Neuronal stem cell (in vitro differentiated cells): ENCODE data around the gene SEL1L3.

ENCODE experiments used
- DNase-seq: peaks from one replicate; pipeline ENCODE4 v3.0.0-alpha.2; 2013; ENCODE audit warnings: low spot score
- H2AFZ ChIP-seq: one replicate; pipeline ENCODE4 v1.6.1; 2013; ENCODE audit warnings: mild to moderate bottlenecking, low read length, inconsistent platforms
- H2AK5ac ChIP-seq: 2 replicates; pipeline ENCODE4 v1.6.1; 2013; ENCODE audit warnings: low read depth, mild to moderate bottlenecking, inconsistent platforms, low read length, moderate library complexity, mixed read lengths
- H2BK120ac ChIP-seq: 2 replicates; pipeline ENCODE4 v1.6.1; 2013; ENCODE audit warnings: low read depth, mild to moderate bottlenecking, inconsistent platforms, low read length, moderate library complexity, mixed read lengths
- H2BK12ac ChIP-seq: one replicate; pipeline ENCODE4 v1.6.1; 2013; ENCODE audit warnings: low read length, inconsistent platforms
- H2BK15ac ChIP-seq: 2 replicates; pipeline ENCODE4 v1.6.1; 2013; ENCODE audit warnings: mild to moderate bottlenecking, low read length, inconsistent platforms, mixed read lengths
- H2BK5ac ChIP-seq: one replicate; pipeline ENCODE4 v1.6.1; 2013; ENCODE audit warnings: inconsistent platforms, mild to moderate bottlenecking, low read length, moderate library complexity
- H3K14ac ChIP-seq: one replicate; pipeline ENCODE4 v1.6.1; 2013; ENCODE audit warnings: low read length, inconsistent platforms
- H3K18ac ChIP-seq: 2 replicates; pipeline ENCODE4 v1.6.1; 2013; ENCODE audit warnings: low read length, inconsistent platforms
- H3K23ac ChIP-seq: 2 replicates; pipeline ENCODE4 v1.6.1; 2013; ENCODE audit warnings: low read depth, mild to moderate bottlenecking, mixed read lengths, low read length, inconsistent platforms; ENCODE audit not compliant: poor library complexity
- H3K27ac ChIP-seq: replicated peaks from 3 replicates; pipeline ENCODE4 v1.5.1; 2013; ENCODE audit warnings: low read length, inconsistent platforms
- H3K27me3 ChIP-seq, 3 experiments: 2 replicates each; pipeline ENCODE4 v1.6.1; 2013; ENCODE audit warnings: low read length in 3 of 3, mild to moderate bottlenecking in 2 of 3, inconsistent platforms in 1 of 3, low read depth in 1 of 3, mixed read lengths in 1 of 3, moderate library complexity in 1 of 3; ENCODE audit not compliant: control insufficient read depth in 3 of 3, insufficient read depth in 3 of 3
- H3K36me3 ChIP-seq, 2 donors: replicated peaks in 1 of 2; 2 replicates each; pipeline ENCODE4 v1.6.1; 2013; ENCODE audit warnings: low read length in 2 of 2; ENCODE audit not compliant: control insufficient read depth in 2 of 2, insufficient read depth in 2 of 2
- H3K4ac ChIP-seq: 2 replicates; pipeline ENCODE4 v1.6.1; 2013; ENCODE audit warnings: inconsistent platforms, mild to moderate bottlenecking, low read length, moderate library complexity
- H3K4me1 ChIP-seq, 2 donors: 1 replicate in 1 of 2; 2 replicates in 1 of 2; pipeline ENCODE4 v1.6.1; 2013; ENCODE audit warnings: low read length in 2 of 2, low read depth in 1 of 2; ENCODE audit not compliant: control insufficient read depth in 2 of 2, insufficient read depth in 1 of 2
- H3K4me2 ChIP-seq: one replicate; pipeline ENCODE4 v1.6.1; 2013; ENCODE audit warnings: mild to moderate bottlenecking, low read length, inconsistent platforms; ENCODE audit not compliant: insufficient read depth, poor library complexity, severe bottlenecking
- H3K4me3 ChIP-seq, 2 donors: 2 replicates each; pipeline ENCODE4 v1.5.1; 2013; ENCODE audit warnings: low read length in 2 of 2, mild to moderate bottlenecking in 2 of 2, inconsistent platforms in 1 of 2, moderate library complexity in 1 of 2
- H3K79me1 ChIP-seq: one replicate; pipeline ENCODE4 v1.6.1; 2013; ENCODE audit warnings: low read depth, mild to moderate bottlenecking, inconsistent platforms, low read length, moderate library complexity
- H3K9ac ChIP-seq: one replicate; pipeline ENCODE4 v1.6.1; 2013; ENCODE audit warnings: mild to moderate bottlenecking, low read depth, low read length, inconsistent platforms; ENCODE audit not compliant: poor library complexity
- H3K9me3 ChIP-seq, 2 donors: replicated peaks in 1 of 2; 2 replicates each; pipeline versions ENCODE3 to v1.6.1; 2013; ENCODE audit warnings: low read length in 2 of 2, mild to moderate bottlenecking in 2 of 2, inconsistent platforms in 1 of 2, low read depth in 1 of 2, mixed read lengths in 1 of 2, moderate library complexity in 1 of 2; ENCODE audit not compliant: control insufficient read depth in 2 of 2, insufficient read depth in 1 of 2
- H4K8ac ChIP-seq: one replicate; pipeline ENCODE4 v1.6.1; 2013; ENCODE audit warnings: low read depth, mild to moderate bottlenecking, inconsistent platforms, low read length, moderate library complexity
- H4K91ac ChIP-seq: one replicate; pipeline ENCODE4 v1.6.1; 2013; ENCODE audit warnings: low read length, low read depth, mild to moderate bottlenecking, inconsistent platforms; ENCODE audit not compliant: poor library complexity
- WGBS, 2 donors: extraction: QIAGEN DNeasy Blood & Tissue Kit; methylation state at CpG; one replicate each; pipeline ENCODE4 v1.1.7; 2013; ENCODE audit warnings: missing lambda C conversion rate in 2 of 2, mixed read lengths in 1 of 2; ENCODE audit not compliant: insufficient read length in 2 of 2, insufficient replicate concordance in 1 of 2; ENCODE audit errors: extremely low coverage in 2 of 2; 5-methylcytosine and 5-hydroxymethylcytosine counted together

Gene SEL1L3

GRCh38 chr4:25755911-25756310 lies 106.9 kb downstream of the SEL1L3 start:
- H3K4me3 ChIP-seq: no peak overlapping the region
- no peak overlapping the region for H3K23ac ChIP-seq
- no peak overlapping the region for H3K18ac ChIP-seq
- no peak overlapping the region for H3K4me2 ChIP-seq
- no peak overlapping the region for H2AFZ ChIP-seq
- H3K4me1 ChIP-seq: peaks cover 0 to 1% of the 10 kb centered on the region in 2 donors
- no peaks in the 10 kb centered on the region for H3K27me3 ChIP-seq
- peaks cover 0 to 6% of the 10 kb centered on the region in 2 donors for H3K36me3 ChIP-seq
- no peak overlapping the region for H3K27ac ChIP-seq
- no peak overlapping the region for H2BK15ac ChIP-seq
- no peak overlapping the region for H3K9ac ChIP-seq
- no peak overlapping the region for H4K8ac ChIP-seq
- H2BK5ac ChIP-seq: no peak overlapping the region
- no CpG with 5 or more reads among the region's 9 CpGs for WGBS, 2 donors
- H3K9me3 ChIP-seq: no peaks in the 10 kb centered on the region
- H3K14ac ChIP-seq: no peak overlapping the region
- H3K4ac ChIP-seq: no peak overlapping the region
- H2AK5ac ChIP-seq: no peak overlapping the region
- no peaks in the 10 kb centered on the region for H3K79me1 ChIP-seq
- DNase-seq: no peak
- no peak overlapping the region for H2BK12ac ChIP-seq
- no peak overlapping the region for H2BK120ac ChIP-seq
- no peak overlapping the region for H4K91ac ChIP-seq

- no peak for DNase-seq
- no peak overlapping the region for H3K4me2 ChIP-seq
- H2BK15ac ChIP-seq: no peak overlapping the region
- no peak overlapping the region for H2AK5ac ChIP-seq
- H3K9ac ChIP-seq: no peak overlapping the region
- no peak overlapping the region for H2AFZ ChIP-seq
- no peak overlapping the region for H3K4me3 ChIP-seq
- H3K18ac ChIP-seq: no peak overlapping the region
- H3K4ac ChIP-seq: no peak overlapping the region
- no peak overlapping the region for H4K91ac ChIP-seq
- H3K36me3 ChIP-seq: peaks cover 0 to 5% of the 10 kb centered on the region in 2 donors
- peaks cover 0 to 1% of the 10 kb centered on the region in 2 donors for H3K4me1 ChIP-seq
- no peaks in the 10 kb centered on the region for H3K9me3 ChIP-seq
- no peak overlapping the region for H3K27ac ChIP-seq
- no peak overlapping the region for H2BK5ac ChIP-seq
- no peaks in the 10 kb centered on the region for H3K79me1 ChIP-seq
- no peak overlapping the region for H3K23ac ChIP-seq
- no peak overlapping the region for H3K14ac ChIP-seq
- H2BK12ac ChIP-seq: no peak overlapping the region
- H2BK120ac ChIP-seq: no peak overlapping the region
- no CpG with 5 or more reads among the region's 5 CpGs for whole genome bisulfite sequencing, 2 donors
- no peak overlapping the region for H4K8ac ChIP-seq
- H3K27me3 ChIP-seq: no peaks in the 10 kb centered on the region
Measured at GRCh38 chr4:25753239-25753638, 109.5 kb downstream of the SEL1L3 start.

DNA sequence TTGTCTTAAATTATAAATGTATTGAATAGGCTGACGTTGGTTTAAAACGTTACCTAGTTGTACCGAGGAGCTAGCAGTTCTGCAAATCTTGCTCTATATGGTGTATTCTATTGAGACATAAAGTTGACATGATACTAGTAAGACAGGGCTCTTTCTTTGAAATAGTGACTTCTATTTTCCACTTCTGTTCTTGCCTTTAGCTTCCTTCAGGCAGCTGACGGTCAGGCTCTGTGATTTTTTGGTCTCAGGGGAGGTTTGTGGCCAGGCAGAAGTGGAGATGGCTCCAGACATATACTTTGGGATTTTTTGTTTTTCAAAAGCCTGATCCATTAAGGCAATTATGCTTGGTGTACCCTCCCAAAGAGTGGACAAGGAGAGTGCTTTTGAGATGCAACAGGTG lies 111.9 kb downstream of the SEL1L3 start:
- no CpG with 5 or more reads among the region's 4 CpGs for WGBS, 2 donors
- Histone ChIP-seq H2BK5ac (no peak overlapping the region), H3K27me3 (no peaks in the 10 kb centered on the region), H4K91ac (no peak overlapping the region), H3K4me3 (no peak overlapping the region), H3K4ac (no peak overlapping the region), H2BK120ac (no peak overlapping the region), H4K8ac (no peak overlapping the region), H3K23ac (no peak overlapping the region), H2BK15ac (peak overlapping the region; percentile 35), H2AFZ (no peak overlapping the region), H3K14ac (no peak overlapping the region), H2BK12ac (no peak overlapping the region), H3K9me3 (no peaks in the 10 kb centered on the region), H3K36me3 (peaks cover 0 to 4% of the 10 kb centered on the region in 2 donors), H3K9ac (no peak overlapping the region), H3K79me1 (no peaks in the 10 kb centered on the region), H2AK5ac (no peak overlapping the region), H3K27ac (no peak overlapping the region), H3K4me2 (no peak overlapping the region), H3K18ac (no peak overlapping the region), H3K4me1 (peaks cover 0 to under 1% of the 10 kb centered on the region in 2 donors)
- no peak for DNase-seq

GRCh38 chr4:25749150-25749794 lies 113.5 kb downstream of the SEL1L3 start:
- no peak overlapping the region for H2AFZ ChIP-seq
- no peaks in the 10 kb centered on the region for H3K9me3 ChIP-seq
- no peak overlapping the region for H3K4me2 ChIP-seq
- H3K4ac ChIP-seq: no peak overlapping the region
- H3K79me1 ChIP-seq: no peaks in the 10 kb centered on the region
- no peak for DNase-seq
- H3K36me3 ChIP-seq: peaks cover 0 to 3% of the 10 kb centered on the region in 2 donors
- H3K4me3 ChIP-seq: no peak overlapping the region
- H2BK5ac ChIP-seq: no peak overlapping the region
- H3K4me1 ChIP-seq: no peaks in the 10 kb centered on the region
- H2BK12ac ChIP-seq: no peak overlapping the region
- WGBS, 2 donors: no CpG with 5 or more reads among the region's 5 CpGs
- no peak overlapping the region for H3K9ac ChIP-seq
- H4K91ac ChIP-seq: no peak overlapping the region
- H4K8ac ChIP-seq: no peak overlapping the region
- no peak overlapping the region for H2BK120ac ChIP-seq
- no peak overlapping the region for H2BK15ac ChIP-seq
- no peak overlapping the region for H3K27ac ChIP-seq
- H3K14ac ChIP-seq: no peak overlapping the region
- no peak overlapping the region for H3K23ac ChIP-seq
- H3K18ac ChIP-seq: no peak overlapping the region
- no peaks in the 10 kb centered on the region for H3K27me3 ChIP-seq
- H2AK5ac ChIP-seq: no peak overlapping the region
